ENCODE measurements around the gene PUM2. TPM values are rescaled to one million over a fixed set of nuclear protein-coding genes. Genes with fewer than 3 reads are reported as not detected.

PUM2 gene
- total RNA-seq, 4 donors from 2014 or later, result 26.0 to 36.4 (median 29.6) TPM

GRCh38 chr2:20215183-20216040, 135.2 kb downstream of the PUM2 start:
- H3K4me1 ChIP-seq, result no peaks in the 10 kb centered on the region
- no peaks in the 10 kb centered on the region for H3K36me3 ChIP-seq
- DNase-seq (no peak), ATAC-seq (no peak)
- TF ChIP-seq CTCF (IDR thresholded peaks at IDR 0.05 in 4 of 5, conservative IDR thresholded peaks at IDR 0.05 in 1 of 5), result no peak
- no peak for TF ChIP-seq POLR2A (IDR thresholded peaks at IDR 0.05)
- in situ Hi-C loops (cut with MboI; ENCODE audit: low sequenced_read_pairs in 4 of 4), result no loop called here
- H3K4me3 ChIP-seq, result no peak overlapping the region
- no peaks in the 10 kb centered on the region for H3K27me3 ChIP-seq
- H3K9me3 ChIP-seq, result no peaks in the 10 kb centered on the region
- intact Hi-C loops (cut with DNase I; ENCODE audit: low total_unique reads), result no loop called here
- H3K27ac ChIP-seq, result no peak overlapping the region

- Histone ChIP-seq H3K36me3 (no peaks in the 10 kb centered on the region), H3K9me3 (no peaks in the 10 kb centered on the region), H3K27ac (no peak overlapping the region), H3K27me3 (no peaks in the 10 kb centered on the region), H3K4me1 (no peaks in the 10 kb centered on the region), H3K4me3 (no peak overlapping the region)
- TF ChIP-seq CTCF (IDR thresholded peaks at IDR 0.05 in 4 of 5, conservative IDR thresholded peaks at IDR 0.05 in 1 of 5) (no peak), POLR2A (IDR thresholded peaks at IDR 0.05) (no peak)
- intact Hi-C loops (cut with DNase I; ENCODE audit: low total_unique reads), result no loop called here
- DNase-seq (no peak), ATAC-seq (no peak)
- in situ Hi-C loops (cut with MboI; ENCODE audit: low sequenced_read_pairs in 4 of 4), result no loop called here
Measured at GRCh38 chr2:20214566-20215182, 136.0 kb downstream of the PUM2 start.

GRCh38 chr2:20213651-20214565, 136.7 kb downstream of the PUM2 start:
- H3K4me3 ChIP-seq, result no peak overlapping the region
- no peak for TF ChIP-seq POLR2A (IDR thresholded peaks at IDR 0.05)
- TF ChIP-seq CTCF (IDR thresholded peaks at IDR 0.05 in 4 of 5, conservative IDR thresholded peaks at IDR 0.05 in 1 of 5), result no peak
- no peaks in the 10 kb centered on the region for H3K27me3 ChIP-seq
- no peaks in the 10 kb centered on the region for H3K36me3 ChIP-seq
- no peak for ATAC-seq
- in situ Hi-C loops (cut with MboI; ENCODE audit: low sequenced_read_pairs in 4 of 4), result no loop called here
- no peak for DNase-seq
- intact Hi-C loops (cut with DNase I; ENCODE audit: low total_unique reads), result no loop called here
- no peak overlapping the region for H3K27ac ChIP-seq
- no peaks in the 10 kb centered on the region for H3K4me1 ChIP-seq
- H3K9me3 ChIP-seq, result no peaks in the 10 kb centered on the region

- TF ChIP-seq CTCF (IDR thresholded peaks at IDR 0.05 in 4 of 5, conservative IDR thresholded peaks at IDR 0.05 in 1 of 5), result no peak
- TF ChIP-seq POLR2A (IDR thresholded peaks at IDR 0.05), result no peak
- intact Hi-C loops (cut with DNase I; ENCODE audit: low total_unique reads) (no loop called here), in situ Hi-C loops (cut with MboI; ENCODE audit: low sequenced_read_pairs in 4 of 4) (no loop called here)
- Histone ChIP-seq H3K4me1 (no peaks in the 10 kb centered on the region), H3K27me3 (no peaks in the 10 kb centered on the region), H3K4me3 (no peak overlapping the region), H3K9me3 (no peaks in the 10 kb centered on the region), H3K27ac (no peak overlapping the region), H3K36me3 (no peaks in the 10 kb centered on the region)
- ATAC-seq (no peak), DNase-seq (no peak)
Measured at GRCh38 chr2:20212871-20213503, 137.7 kb downstream of the PUM2 start.

All from gastrocnemius medialis (tissue), 4 donors.